Heart left ventricle (tissue), 13 donors: ENCODE data around the gene SLC25A6.

ENCODE experiments used
- POLR2A ChIP-seq, 2 donors: fragments of 450-650 bp; IDR thresholded peaks; one replicate each; pipeline ENCODE4 v1.6.1; 2017; ENCODE audit warnings: antibody characterized with exemption in 2 of 2, mild to moderate bottlenecking in 2 of 2, moderate library complexity in 2 of 2
- TF ChIP-seq, protein P1 (sequence below), 12 donors: fragments of 200-600 bp; sonication (generic) in 4 of 12; IDR thresholded peaks; one replicate each; pipeline versions ENCODE4 v1.5.0 to v1.8.0; 2018 to 2022; ENCODE audit warnings: antibody characterized with exemption in 12 of 12, mild to moderate bottlenecking in 5 of 12
- donor health status: ischemic (EF 13 %, LVEDD 7.1; RV severe dilation, severe dysfunction).
- donor health status: DM: no; HTN: yes; CAD: no.
- donor health status: DM: no; HTN: no; CAD: no.
- donor health status: ischemic (EF 25% LVEDD 6.9; RV normal size, moderate dysfunction).
- donor health status: ischemic (EF 25% LVEDD 5.7; RV mildly dilated, moderate dysfunction).
- donor health status: ischemic (EF 35%, LVEDD 5.7; RV mildly dilated, moderate dysfunction).
- donor health status: nonischemic (EF 11% LVEDD 7.7; RV severe dilation, severe dysfunction).
- donor health status: DM: yes; HTN: yes; CAD: no.
- donor health status: PGD.
- donor health status: ischemic (EF 29% LVEDD 5.4; RV normal size, mild dysfunction).
- donor health status: nonischemic (EF 23%, LVEDD 6.1; RV moderate dilation, normal function).

DNA sequence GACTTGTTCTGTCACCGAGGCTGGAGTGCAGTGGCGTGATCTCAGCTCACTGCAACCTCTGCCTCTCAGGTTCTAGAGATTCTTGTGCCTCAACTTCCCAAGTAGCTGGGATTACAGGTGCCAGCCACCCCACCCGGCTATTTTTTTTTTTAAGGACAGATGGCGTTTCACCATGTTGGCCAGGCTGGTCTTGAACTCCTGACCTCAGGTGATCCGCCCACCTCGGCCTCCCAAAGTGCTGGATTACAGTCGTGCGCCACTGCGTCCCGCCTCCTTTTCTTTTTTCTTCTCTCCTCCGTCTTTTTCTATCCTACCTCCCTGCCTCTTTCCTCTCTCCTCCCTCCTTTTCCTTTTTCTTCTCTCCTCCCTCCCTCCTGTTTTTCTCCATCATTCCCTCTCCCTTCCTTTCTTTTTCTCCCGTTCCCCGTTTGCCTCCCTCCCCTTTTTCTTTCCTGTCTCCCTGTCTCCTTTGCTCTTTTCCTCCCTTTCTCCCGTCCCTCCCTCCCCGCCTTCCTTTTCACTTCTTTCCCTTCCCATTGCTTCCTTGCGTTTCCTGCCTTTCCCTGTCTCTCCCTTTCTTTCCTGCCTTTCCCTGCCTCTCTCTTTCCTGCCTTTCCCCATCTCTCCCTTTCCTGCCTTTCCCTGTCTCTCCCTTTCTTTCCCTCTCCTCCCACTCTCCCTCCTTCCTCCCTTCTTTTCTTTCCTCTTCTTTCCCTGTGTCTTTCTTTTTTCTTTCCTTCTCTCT, 2.1 kb upstream of the SLC25A6 start:
- TF ChIP-seq, protein P1, sequence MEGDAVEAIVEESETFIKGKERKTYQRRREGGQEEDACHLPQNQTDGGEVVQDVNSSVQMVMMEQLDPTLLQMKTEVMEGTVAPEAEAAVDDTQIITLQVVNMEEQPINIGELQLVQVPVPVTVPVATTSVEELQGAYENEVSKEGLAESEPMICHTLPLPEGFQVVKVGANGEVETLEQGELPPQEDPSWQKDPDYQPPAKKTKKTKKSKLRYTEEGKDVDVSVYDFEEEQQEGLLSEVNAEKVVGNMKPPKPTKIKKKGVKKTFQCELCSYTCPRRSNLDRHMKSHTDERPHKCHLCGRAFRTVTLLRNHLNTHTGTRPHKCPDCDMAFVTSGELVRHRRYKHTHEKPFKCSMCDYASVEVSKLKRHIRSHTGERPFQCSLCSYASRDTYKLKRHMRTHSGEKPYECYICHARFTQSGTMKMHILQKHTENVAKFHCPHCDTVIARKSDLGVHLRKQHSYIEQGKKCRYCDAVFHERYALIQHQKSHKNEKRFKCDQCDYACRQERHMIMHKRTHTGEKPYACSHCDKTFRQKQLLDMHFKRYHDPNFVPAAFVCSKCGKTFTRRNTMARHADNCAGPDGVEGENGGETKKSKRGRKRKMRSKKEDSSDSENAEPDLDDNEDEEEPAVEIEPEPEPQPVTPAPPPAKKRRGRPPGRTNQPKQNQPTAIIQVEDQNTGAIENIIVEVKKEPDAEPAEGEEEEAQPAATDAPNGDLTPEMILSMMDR (IDR thresholded peaks at IDR 0.05) = no peak
- TF ChIP-seq POLR2A (IDR thresholded peaks at IDR 0.05) = no peak
